Fibroblast of lung (primary cell): Measurements from ENCODE around the gene AFAP1L1.

ENCODE experiments used
- CTCF ChIP-seq, 2 donors: IDR thresholded peaks in 1 of 2; conservative IDR thresholded peaks in 1 of 2; 1 replicate in 1 of 2; 2 replicates in 1 of 2; pipeline ENCODE4 v1.5.1; 2011 to 2012; ENCODE audit warnings: low read length in 2 of 2, control low read depth in 1 of 2, inconsistent platforms in 1 of 2, low read depth in 1 of 2, mild to moderate bottlenecking in 1 of 2
- EZH2 ChIP-seq: IDR thresholded peaks from 2 replicates; pipeline ENCODE4 v1.5.1; 2012; ENCODE audit warnings: low read length, control low read depth, mild to moderate bottlenecking; ENCODE audit errors: missing control alignments

DNA sequence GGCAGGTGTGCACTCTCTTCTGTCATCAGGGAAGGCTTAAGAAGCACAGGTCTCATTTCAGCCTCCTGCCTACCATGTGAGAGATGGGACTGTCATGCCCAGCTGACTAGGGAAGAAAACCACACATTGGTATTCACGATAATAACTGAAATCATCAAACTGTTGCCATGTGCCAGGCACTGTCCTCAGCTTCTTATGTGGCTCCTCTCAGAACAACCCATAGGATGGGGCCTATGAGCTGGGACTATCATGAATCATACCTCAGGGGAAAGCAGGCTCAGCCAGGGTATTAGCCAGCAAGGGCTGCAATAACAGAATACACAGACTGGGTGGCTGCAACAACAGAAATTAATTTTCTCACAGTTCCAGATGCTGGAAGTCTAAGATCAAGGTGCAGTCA, 3.3 kb downstream of the AFAP1L1 start:
- no peak for TF ChIP-seq EZH2
- no peak for TF ChIP-seq CTCF (conservative IDR thresholded peaks at IDR 0.05 in 1 of 2, IDR thresholded peaks at IDR 0.05 in 1 of 2; ENCODE audit: low read depth in 1 of 2, low read length in 2 of 2)
